HEK293 (cell line): ENCODE measurements around the gene FBL.

ENCODE experiments used
- GLIS2 ChIP-seq: fragments of 450-650 bp; formaldehyde crosslinking; IDR thresholded peaks from 2 replicates; pipeline ENCODE4 v1.5.1; 2016; ENCODE audit warnings: missing biosample characterization, missing genetic modification characterization
- HOXD13 ChIP-seq: sonication (generic); formaldehyde crosslinking; IDR thresholded peaks from 2 replicates; pipeline ENCODE4 v1.8.0; 2022; ENCODE audit warnings: missing genetic modification reagents, borderline replicate concordance
- IKZF3 ChIP-seq: fragments of 450-650 bp; IDR thresholded peaks from 2 replicates; pipeline ENCODE4 v1.5.0; 2018; ENCODE audit warnings: missing biosample characterization, mild to moderate bottlenecking, missing genetic modification characterization, moderate library complexity
- KLF1 ChIP-seq: fragments of 450-650 bp; formaldehyde crosslinking; IDR thresholded peaks from 2 replicates; pipeline ENCODE4 v1.5.1; 2016; ENCODE audit warnings: missing biosample characterization, missing genetic modification characterization
- MZF1 ChIP-seq: fragments of 450-650 bp; formaldehyde crosslinking; IDR thresholded peaks from 2 replicates; pipeline ENCODE4 v1.5.1; 2017; ENCODE audit warnings: missing biosample characterization, missing genetic modification characterization, borderline replicate concordance
- RBAK ChIP-seq: fragments of 450-650 bp; formaldehyde crosslinking; IDR thresholded peaks from 2 replicates; pipeline ENCODE4 v1.5.1; 2016; ENCODE audit warnings: missing biosample characterization, missing genetic modification characterization
- ZBTB1 ChIP-seq: fragments of 450-650 bp; formaldehyde crosslinking; IDR thresholded peaks from 2 replicates; pipeline ENCODE4 v1.5.1; 2016; ENCODE audit warnings: missing biosample characterization, missing genetic modification characterization
- ZBTB8A ChIP-seq: fragments of 450-650 bp; formaldehyde crosslinking; IDR thresholded peaks from 2 replicates; pipeline ENCODE4 v1.5.1; 2016; ENCODE audit warnings: missing biosample characterization, missing genetic modification characterization
- ZFP3 ChIP-seq: fragments of 450-650 bp; formaldehyde crosslinking; IDR thresholded peaks from 2 replicates; pipeline ENCODE4 v1.5.1; 2016; ENCODE audit warnings: low read depth, missing biosample characterization, missing genetic modification characterization
- ZFP37 ChIP-seq: fragments of 450-650 bp; formaldehyde crosslinking; IDR thresholded peaks from 2 replicates; pipeline ENCODE4 v1.5.1; 2016; ENCODE audit warnings: missing biosample characterization, missing genetic modification characterization
- ZFP41 ChIP-seq: fragments of 450-650 bp; formaldehyde crosslinking; IDR thresholded peaks from 2 replicates; pipeline ENCODE4 v1.5.1; 2016; ENCODE audit warnings: missing biosample characterization, missing genetic modification characterization, borderline replicate concordance
- ZFP69B ChIP-seq: fragments of 450-650 bp; formaldehyde crosslinking; IDR thresholded peaks from 2 replicates; pipeline ENCODE4 v1.5.1; 2016; ENCODE audit warnings: missing biosample characterization, missing genetic modification characterization
- ZNF155 ChIP-seq: fragments of 450-650 bp; formaldehyde crosslinking; IDR thresholded peaks from 2 replicates; pipeline ENCODE4 v1.5.1; 2016; ENCODE audit warnings: missing biosample characterization, missing genetic modification characterization
- ZNF174 ChIP-seq: fragments of 450-650 bp; formaldehyde crosslinking; IDR thresholded peaks from 2 replicates; pipeline ENCODE4 v1.5.0; 2017; ENCODE audit warnings: missing biosample characterization, mild to moderate bottlenecking, missing genetic modification characterization
- ZNF221 ChIP-seq: fragments of 450-650 bp; formaldehyde crosslinking; IDR thresholded peaks from 2 replicates; pipeline ENCODE4 v1.5.1; 2017; ENCODE audit warnings: missing biosample characterization, missing genetic modification characterization, borderline replicate concordance
- ZNF239 ChIP-seq: fragments of 450-650 bp; formaldehyde crosslinking; IDR thresholded peaks from 2 replicates; pipeline ENCODE4 v1.5.1; 2016; ENCODE audit warnings: missing biosample characterization, missing genetic modification characterization
- ZNF292 ChIP-seq: fragments of 450-650 bp; formaldehyde crosslinking; IDR thresholded peaks from 2 replicates; pipeline ENCODE4 v1.5.1; 2016; ENCODE audit warnings: low read depth, missing biosample characterization, missing genetic modification characterization, borderline replicate concordance
- ZNF416 ChIP-seq: fragments of 450-650 bp; formaldehyde crosslinking; IDR thresholded peaks from 2 replicates; pipeline ENCODE4 v1.5.1; 2016; ENCODE audit warnings: missing biosample characterization, missing genetic modification characterization
- ZNF426 ChIP-seq: fragments of 450-650 bp; formaldehyde crosslinking; IDR thresholded peaks from 2 replicates; pipeline ENCODE4 v1.5.1; 2017; ENCODE audit warnings: missing biosample characterization, missing genetic modification characterization, mild to moderate bottlenecking, inconsistent platforms, moderate library complexity
- ZNF433 ChIP-seq: fragments of 450-650 bp; formaldehyde crosslinking; IDR thresholded peaks from 2 replicates; pipeline ENCODE4 v1.5.1; 2016; ENCODE audit warnings: missing biosample characterization, missing genetic modification characterization, low read depth
- ZNF473 ChIP-seq: fragments of 450-650 bp; formaldehyde crosslinking; IDR thresholded peaks from 2 replicates; pipeline ENCODE4 v1.5.1; 2017; ENCODE audit warnings: missing biosample characterization, missing genetic modification characterization
- ZNF514 ChIP-seq: fragments of 450-650 bp; formaldehyde crosslinking; IDR thresholded peaks from 2 replicates; pipeline ENCODE4 v1.5.1; 2016; ENCODE audit warnings: missing biosample characterization, missing genetic modification characterization
- ZNF561 ChIP-seq: fragments of 450-650 bp; IDR thresholded peaks from 2 replicates; pipeline ENCODE4 v1.5.1; 2018; ENCODE audit warnings: missing biosample characterization, missing genetic modification characterization, borderline replicate concordance
- ZNF660 ChIP-seq: fragments of 450-650 bp; IDR thresholded peaks from 2 replicates; pipeline ENCODE4 v1.5.1; 2018; ENCODE audit warnings: missing biosample characterization, mild to moderate bottlenecking, missing genetic modification characterization
- ZNF664 ChIP-seq: fragments of 450-650 bp; formaldehyde crosslinking; IDR thresholded peaks from 2 replicates; pipeline ENCODE4 v1.5.1; 2016; ENCODE audit warnings: missing biosample characterization, missing genetic modification characterization
- ZNF677 ChIP-seq: fragments of 450-650 bp; IDR thresholded peaks from 2 replicates; pipeline ENCODE4 v1.5.0; 2018; ENCODE audit warnings: missing biosample characterization, mild to moderate bottlenecking, missing genetic modification characterization, moderate library complexity
- ZNF768 ChIP-seq: fragments of 450-650 bp; formaldehyde crosslinking; IDR thresholded peaks from 2 replicates; pipeline ENCODE4 v1.5.1; 2018; ENCODE audit warnings: missing biosample characterization, mild to moderate bottlenecking, missing genetic modification characterization
- ZNF791 ChIP-seq: fragments of 450-650 bp; formaldehyde crosslinking; IDR thresholded peaks from 2 replicates; pipeline ENCODE4 v1.5.1; 2016; ENCODE audit warnings: missing biosample characterization, missing genetic modification characterization
- ZSCAN23 ChIP-seq: fragments of 450-650 bp; formaldehyde crosslinking; IDR thresholded peaks from 2 replicates; pipeline ENCODE4 v1.5.1; 2016; ENCODE audit warnings: missing biosample characterization, missing genetic modification characterization
- TF ChIP-seq, protein P1 (sequence below): fragments of 450-650 bp; formaldehyde crosslinking; IDR thresholded peaks from 2 replicates; pipeline ENCODE4 v1.5.1; 2016; ENCODE audit warnings: missing biosample characterization, missing genetic modification characterization
- TF ChIP-seq, protein P2 (sequence below): fragments of 450-650 bp; formaldehyde crosslinking; optimal IDR thresholded peaks from 2 replicates; pipeline ENCODE3; 2016; ENCODE audit warnings: missing biosample characterization, mild to moderate bottlenecking, missing genetic modification characterization
- TF ChIP-seq, protein P3 (sequence below): fragments of 450-650 bp; formaldehyde crosslinking; IDR thresholded peaks from 2 replicates; pipeline ENCODE4 v1.5.1; 2017; ENCODE audit warnings: missing biosample characterization, missing genetic modification characterization
- TF ChIP-seq, protein P4 (sequence below): fragments of 450-650 bp; formaldehyde crosslinking; IDR thresholded peaks from 2 replicates; pipeline ENCODE4 v1.5.1; 2016; ENCODE audit warnings: missing biosample characterization, missing genetic modification characterization
- TF ChIP-seq, protein P5 (sequence below): fragments of 450-650 bp; formaldehyde crosslinking; IDR thresholded peaks from 2 replicates; pipeline ENCODE4 v1.5.1; 2016; ENCODE audit warnings: missing biosample characterization, missing genetic modification characterization

FBL gene

DNA sequence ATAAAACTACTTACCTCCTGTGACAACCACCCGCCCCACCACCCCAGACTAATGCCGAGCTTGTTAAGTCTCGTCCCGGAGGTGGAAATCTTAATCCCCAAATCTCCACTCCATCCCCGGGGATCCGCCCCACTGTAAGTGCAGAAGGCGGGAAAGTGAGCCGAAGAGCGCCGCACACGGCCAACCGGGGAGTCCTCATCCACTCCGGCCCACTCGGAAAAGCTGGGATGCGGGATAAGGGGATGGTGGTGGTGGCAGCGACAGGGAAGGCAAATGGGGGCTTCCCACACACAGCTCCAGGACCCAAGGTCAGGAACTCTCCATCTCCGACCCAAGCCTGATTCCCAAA lies 621 bp downstream of the FBL start (continued):
- TF ChIP-seq, protein P1, sequence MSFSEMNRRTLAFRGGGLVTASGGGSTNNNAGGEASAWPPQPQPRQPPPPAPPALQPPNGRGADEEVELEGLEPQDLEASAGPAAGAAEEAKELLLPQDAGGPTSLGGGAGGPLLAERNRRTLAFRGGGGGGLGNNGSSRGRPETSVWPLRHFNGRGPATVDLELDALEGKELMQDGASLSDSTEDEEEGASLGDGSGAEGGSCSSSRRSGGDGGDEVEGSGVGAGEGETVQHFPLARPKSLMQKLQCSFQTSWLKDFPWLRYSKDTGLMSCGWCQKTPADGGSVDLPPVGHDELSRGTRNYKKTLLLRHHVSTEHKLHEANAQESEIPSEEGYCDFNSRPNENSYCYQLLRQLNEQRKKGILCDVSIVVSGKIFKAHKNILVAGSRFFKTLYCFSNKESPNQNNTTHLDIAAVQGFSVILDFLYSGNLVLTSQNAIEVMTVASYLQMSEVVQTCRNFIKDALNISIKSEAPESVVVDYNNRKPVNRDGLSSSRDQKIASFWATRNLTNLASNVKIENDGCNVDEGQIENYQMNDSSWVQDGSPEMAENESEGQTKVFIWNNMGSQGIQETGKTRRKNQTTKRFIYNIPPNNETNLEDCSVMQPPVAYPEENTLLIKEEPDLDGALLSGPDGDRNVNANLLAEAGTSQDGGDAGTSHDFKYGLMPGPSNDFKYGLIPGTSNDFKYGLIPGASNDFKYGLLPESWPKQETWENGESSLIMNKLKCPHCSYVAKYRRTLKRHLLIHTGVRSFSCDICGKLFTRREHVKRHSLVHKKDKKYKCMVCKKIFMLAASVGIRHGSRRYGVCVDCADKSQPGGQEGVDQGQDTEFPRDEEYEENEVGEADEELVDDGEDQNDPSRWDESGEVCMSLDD (tag by site-specific recombination): no peak; the same call in 1 of the 2 replicates
- TF ChIP-seq IKZF3 (tag by site-specific recombination): peak; percentile 98
- no peak for TF ChIP-seq ZNF514 (tag by site-specific recombination)
- TF ChIP-seq ZNF677 (tag by site-specific recombination): no peak
- no peak for TF ChIP-seq ZNF768 (tag by site-specific recombination)
- TF ChIP-seq ZNF473 (tag by site-specific recombination): no peak
- TF ChIP-seq ZSCAN23 (tag by site-specific recombination): no peak
- TF ChIP-seq ZNF426: no peak
- TF ChIP-seq ZFP37 (tag by site-specific recombination): 0 out of 2 replicates have a peak, but pooled peaks have one; percentile 86
- TF ChIP-seq ZNF221 (tag by site-specific recombination): no peak
- TF ChIP-seq, protein P2, sequence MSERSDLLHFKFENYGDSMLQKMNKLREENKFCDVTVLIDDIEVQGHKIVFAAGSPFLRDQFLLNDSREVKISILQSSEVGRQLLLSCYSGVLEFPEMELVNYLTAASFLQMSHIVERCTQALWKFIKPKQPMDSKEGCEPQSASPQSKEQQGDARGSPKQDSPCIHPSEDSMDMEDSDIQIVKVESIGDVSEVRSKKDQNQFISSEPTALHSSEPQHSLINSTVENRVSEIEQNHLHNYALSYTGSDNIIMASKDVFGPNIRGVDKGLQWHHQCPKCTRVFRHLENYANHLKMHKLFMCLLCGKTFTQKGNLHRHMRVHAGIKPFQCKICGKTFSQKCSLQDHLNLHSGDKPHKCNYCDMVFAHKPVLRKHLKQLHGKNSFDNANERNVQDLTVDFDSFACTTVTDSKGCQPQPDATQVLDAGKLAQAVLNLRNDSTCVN (tag by site-specific recombination): no peak
- TF ChIP-seq ZNF791 (tag by site-specific recombination): no peak
- TF ChIP-seq RBAK (tag by site-specific recombination): no peak
- no peak for TF ChIP-seq ZNF433 (tag by site-specific recombination)
- TF ChIP-seq, protein P3, sequence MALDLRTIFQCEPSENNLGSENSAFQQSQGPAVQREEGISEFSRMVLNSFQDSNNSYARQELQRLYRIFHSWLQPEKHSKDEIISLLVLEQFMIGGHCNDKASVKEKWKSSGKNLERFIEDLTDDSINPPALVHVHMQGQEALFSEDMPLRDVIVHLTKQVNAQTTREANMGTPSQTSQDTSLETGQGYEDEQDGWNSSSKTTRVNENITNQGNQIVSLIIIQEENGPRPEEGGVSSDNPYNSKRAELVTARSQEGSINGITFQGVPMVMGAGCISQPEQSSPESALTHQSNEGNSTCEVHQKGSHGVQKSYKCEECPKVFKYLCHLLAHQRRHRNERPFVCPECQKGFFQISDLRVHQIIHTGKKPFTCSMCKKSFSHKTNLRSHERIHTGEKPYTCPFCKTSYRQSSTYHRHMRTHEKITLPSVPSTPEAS: no peak
- TF ChIP-seq ZNF664 (tag by site-specific recombination): no peak
- TF ChIP-seq ZBTB1: peak; percentile 52; the same call in 1 of the 2 replicates
- TF ChIP-seq ZNF561 (tag by site-specific recombination): peak; percentile 98
- TF ChIP-seq ZFP69B (tag by site-specific recombination): no peak
- TF ChIP-seq MZF1 (tag by site-specific recombination): peak; percentile 100
- TF ChIP-seq ZFP41 (tag by site-specific recombination): no peak
- TF ChIP-seq ZNF155 (tag by site-specific recombination): no peak
- peak; percentile 65; the same call in 1 of the 2 replicates for TF ChIP-seq ZNF660
- TF ChIP-seq HOXD13 (CRISPR knock-in tag): no peak
- peak; percentile 85 for TF ChIP-seq KLF1 (tag by site-specific recombination)
- no peak for TF ChIP-seq ZNF292 (tag by site-specific recombination)
- no peak for TF ChIP-seq ZFP3 (tag by site-specific recombination)
- TF ChIP-seq ZNF239 (tag by site-specific recombination): no peak; the same call in 1 of the 2 replicates
- TF ChIP-seq, protein P4, sequence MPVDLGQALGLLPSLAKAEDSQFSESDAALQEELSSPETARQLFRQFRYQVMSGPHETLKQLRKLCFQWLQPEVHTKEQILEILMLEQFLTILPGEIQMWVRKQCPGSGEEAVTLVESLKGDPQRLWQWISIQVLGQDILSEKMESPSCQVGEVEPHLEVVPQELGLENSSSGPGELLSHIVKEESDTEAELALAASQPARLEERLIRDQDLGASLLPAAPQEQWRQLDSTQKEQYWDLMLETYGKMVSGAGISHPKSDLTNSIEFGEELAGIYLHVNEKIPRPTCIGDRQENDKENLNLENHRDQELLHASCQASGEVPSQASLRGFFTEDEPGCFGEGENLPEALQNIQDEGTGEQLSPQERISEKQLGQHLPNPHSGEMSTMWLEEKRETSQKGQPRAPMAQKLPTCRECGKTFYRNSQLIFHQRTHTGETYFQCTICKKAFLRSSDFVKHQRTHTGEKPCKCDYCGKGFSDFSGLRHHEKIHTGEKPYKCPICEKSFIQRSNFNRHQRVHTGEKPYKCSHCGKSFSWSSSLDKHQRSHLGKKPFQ: no peak
- peak; percentile 94 for TF ChIP-seq GLIS2 (tag by site-specific recombination)
- TF ChIP-seq ZNF174 (tag by site-specific recombination): no peak
- TF ChIP-seq, protein P5, sequence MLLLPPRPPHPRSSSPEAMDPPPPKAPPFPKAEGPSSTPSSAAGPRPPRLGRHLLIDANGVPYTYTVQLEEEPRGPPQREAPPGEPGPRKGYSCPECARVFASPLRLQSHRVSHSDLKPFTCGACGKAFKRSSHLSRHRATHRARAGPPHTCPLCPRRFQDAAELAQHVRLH (tag by site-specific recombination): no peak
- no peak for TF ChIP-seq ZNF416 (tag by site-specific recombination)
- TF ChIP-seq ZBTB8A (tag by site-specific recombination): no peak
